IPS-NIHi7 (cell line): ENCODE results near the gene IPO8.

Source experiments
- DNase-seq: peaks from one replicate; pipeline ENCODE4 v3.0.0; 2012; ENCODE audit warnings: mixed read lengths; ENCODE audit errors: extremely low spot score

The IPO8 gene

GRCh38 chr12:30695199-30696102 lies at the start of gene IPO8:
TSS of gene IPO8 (minus strand) at chr12:30695869. CDS start at chr12:30695647, 222 bp downstream.
- DNase-seq, result peak; percentile 92

- no peak for DNase-seq
Observed at GRCh38 chr12:30744321-30744720, 48.7 kb upstream of the IPO8 start.

- no peak for DNase-seq
Observed at GRCh38 chr12:30740274-30740673, 44.6 kb upstream of the IPO8 start.

GRCh38 chr12:30739020-30739419 lies 43.4 kb upstream of the IPO8 start:
- no peak for DNase-seq

- no peak for DNase-seq
Observed at GRCh38 chr12:30732954-30733637, 37.4 kb upstream of the IPO8 start.

- no peak for DNase-seq
Observed at GRCh38 chr12:30730011-30730410, 34.3 kb upstream of the IPO8 start.

GRCh38 chr12:30729547-30729946 lies 33.9 kb upstream of the IPO8 start:
- no peak for DNase-seq

- no peak for DNase-seq
Observed at GRCh38 chr12:30726647-30727046, 31.0 kb upstream of the IPO8 start.

GRCh38 chr12:30725739-30726138 lies 30.1 kb upstream of the IPO8 start:
- DNase-seq, result no peak

GRCh38 chr12:30719060-30719459 lies 23.4 kb upstream of the IPO8 start:
- peak; percentile 15 for DNase-seq

- no peak for DNase-seq
Observed at GRCh38 chr12:30707613-30708342, 12.1 kb upstream of the IPO8 start.

GRCh38 chr12:30706476-30706875 lies 10.8 kb upstream of the IPO8 start:
- no peak for DNase-seq

- DNase-seq, result no peak
Observed at GRCh38 chr12:30701056-30701455, 5.4 kb upstream of the IPO8 start.

GRCh38 chr12:30700216-30700900 lies 4.7 kb upstream of the IPO8 start:
- DNase-seq, result no peak

GRCh38 chr12:30698346-30698745 lies 2.7 kb upstream of the IPO8 start:
- no peak for DNase-seq

- no peak for DNase-seq
Observed at GRCh38 chr12:30696943-30697342, 1.3 kb upstream of the IPO8 start.

GRCh38 chr12:30696486-30696885 lies 817 bp upstream of the IPO8 start:
- peak; percentile 11 for DNase-seq

GRCh38 chr12:30696103-30696408 lies 387 bp upstream of the IPO8 start:
- DNase-seq, result no peak

GRCh38 chr12:30694412-30695198 lies 1.1 kb downstream of the IPO8 start:
- DNase-seq, result peak; percentile 45

- DNase-seq, result no peak
Observed at GRCh38 chr12:30692470-30692869, 3.2 kb downstream of the IPO8 start.
